ENCODE results near the gene INSIG1. TPM values are rescaled to one million over a fixed set of nuclear protein-coding genes. Genes with fewer than 3 reads are reported as not detected.

Gene INSIG1
- total RNA-seq, 1 experiment from 2014 or later, result 54.7 TPM

DNA sequence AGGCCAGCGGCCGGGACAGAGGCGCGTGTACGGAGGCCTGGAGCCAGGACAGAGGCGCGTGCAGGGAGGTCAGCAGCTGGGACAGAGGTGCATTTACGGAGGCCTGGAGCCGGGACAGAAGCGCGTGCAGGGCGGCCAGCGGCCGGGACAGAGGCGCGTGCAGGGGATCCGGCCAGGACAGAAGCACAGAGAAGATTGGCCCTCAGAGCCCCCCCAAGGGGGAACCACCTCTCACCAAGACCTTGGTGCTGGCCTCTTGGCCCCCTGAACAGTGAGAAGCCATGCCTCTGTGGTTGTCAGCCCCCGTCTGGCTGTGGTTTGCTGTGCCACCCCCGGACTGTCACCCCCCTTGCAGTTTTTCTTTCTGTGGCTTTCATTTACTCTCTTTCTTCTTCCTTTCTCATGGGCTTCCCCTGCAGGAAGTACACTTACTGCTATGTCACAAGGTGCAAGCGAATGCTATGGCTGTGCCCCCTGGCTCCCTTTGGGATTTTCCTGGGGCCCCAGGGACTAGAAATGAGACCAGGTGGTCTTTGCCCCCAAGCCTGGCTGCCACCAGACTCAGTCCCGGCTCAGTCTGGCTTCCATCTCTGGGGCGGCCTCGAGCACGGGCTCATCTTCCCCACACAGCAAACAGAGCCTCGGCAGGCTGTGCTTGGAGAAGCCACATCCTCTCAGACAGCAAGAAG, 41.1 kb downstream of the INSIG1 start:
- no peak overlapping the region for H2AFZ ChIP-seq (ENCODE audit: low read depth, low read length, poor library complexity, severe bottlenecking)
- H4K20me1 ChIP-seq (ENCODE audit: insufficient read depth), result no peaks in the 10 kb centered on the region
- H3K9me3 ChIP-seq (ENCODE audit: control insufficient read depth in 1 of 2, insufficient read depth in 1 of 2, low read depth in 1 of 2, low read length in 2 of 2), result no peaks in the 10 kb centered on the region
- DNase-seq (ENCODE audit: low read depth, low spot score) (no peak), ATAC-seq (no peak)
- no peaks in the 10 kb centered on the region for H3K36me3 ChIP-seq (ENCODE audit: control insufficient read depth in 1 of 2, insufficient read depth in 2 of 2, low read length in 2 of 2)
- ChIA-PET CTCF (no interaction called here), POLR2A (no interaction called here), RAD21 (ENCODE audit: low non-redundant PET in 1 of 2, low total read pairs in 2 of 2, uncharacterized antibody in 2 of 2, unreplicated experiment in 2 of 2) (no interaction called here)
- H3K4me1 ChIP-seq (ENCODE audit: control insufficient read depth in 1 of 2, insufficient read depth in 2 of 2, low read length in 2 of 2), result no peaks in the 10 kb centered on the region
- TF ChIP-seq CBX3 (IDR thresholded peaks at IDR 0.05; ENCODE audit: low read depth) (no peak), ZNF274 (IDR thresholded peaks at IDR 0.05; ENCODE audit: low read depth, low read length) (no peak), ZFX (IDR thresholded peaks at IDR 0.05) (no peak), CEBPB (IDR thresholded peaks at IDR 0.05; ENCODE audit: low read depth) (no peak), EGR1 (IDR thresholded peaks at IDR 0.05; ENCODE audit: low read depth) (no peak), POLR2AphosphoS5 (IDR thresholded peaks at IDR 0.05; ENCODE audit: low read depth, low read length) (no peak), SIN3A (IDR thresholded peaks at IDR 0.05; ENCODE audit: low read depth) (no peak)
- no TSS peak for BruUV-seq (replicated peaks)
- no peaks in the 10 kb centered on the region for H3K79me2 ChIP-seq (ENCODE audit: insufficient read depth, low read length)
- peaks cover 24% of the 10 kb centered on the region; the same call in 1 of the 2 replicates for H3K27me3 ChIP-seq (ENCODE audit: insufficient read depth, low read length)
- H3K9ac ChIP-seq (ENCODE audit: low read length), result no peak overlapping the region
- no peak overlapping the region for H3K4me2 ChIP-seq (ENCODE audit: low read length)
- H3K9me2 ChIP-seq (ENCODE audit: insufficient read depth), result no peaks in the 10 kb centered on the region
- H3K4me3 ChIP-seq (replicated peaks in 1 of 2; ENCODE audit: low read depth in 1 of 2, low read length in 2 of 2), result no peak overlapping the region
- H3K27ac ChIP-seq (ENCODE audit: low read depth, low read length), result no peak overlapping the region
- intact Hi-C loops (cut with micrococcal nuclease), result no loop called here

DNA sequence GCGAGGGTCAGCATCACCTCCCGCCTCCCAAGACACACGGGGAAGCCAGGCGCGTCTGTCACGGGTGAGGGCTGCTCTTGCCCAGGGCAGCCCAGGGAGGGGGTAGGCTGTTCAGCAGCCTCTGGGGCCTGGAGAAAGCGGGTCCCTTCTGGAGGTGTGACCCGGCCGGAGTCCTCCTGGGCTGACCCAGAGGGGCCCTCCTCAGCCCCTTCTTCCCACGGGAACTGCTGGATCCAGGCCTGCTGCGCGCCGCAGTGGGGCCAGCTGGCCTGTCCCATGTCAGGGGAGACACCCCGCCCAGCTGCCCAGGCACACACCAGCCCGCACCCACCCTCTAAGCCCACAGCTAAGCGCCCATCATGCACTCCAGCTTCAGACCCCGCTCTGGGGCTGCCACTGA, 41.8 kb downstream of the INSIG1 start:
- Histone ChIP-seq H3K4me3 (replicated peaks in 1 of 2; ENCODE audit: low read depth in 1 of 2, low read length in 2 of 2) (no peak overlapping the region), H3K79me2 (ENCODE audit: insufficient read depth, low read length) (no peaks in the 10 kb centered on the region), H3K27me3 (ENCODE audit: insufficient read depth, low read length) (peaks cover 24% of the 10 kb centered on the region; the same call in 1 of the 2 replicates), H2AFZ (ENCODE audit: low read depth, low read length, poor library complexity, severe bottlenecking) (no peak overlapping the region), H3K27ac (ENCODE audit: low read depth, low read length) (no peak overlapping the region), H3K9ac (ENCODE audit: low read length) (no peak overlapping the region), H3K4me2 (ENCODE audit: low read length) (no peak overlapping the region), H3K4me1 (ENCODE audit: control insufficient read depth in 1 of 2, insufficient read depth in 2 of 2, low read length in 2 of 2) (peaks cover under 1% of the 10 kb centered on the region in 2 experiments; a peak in 2 of 4 replicates), H4K20me1 (ENCODE audit: insufficient read depth) (no peaks in the 10 kb centered on the region), H3K9me3 (ENCODE audit: control insufficient read depth in 1 of 2, insufficient read depth in 1 of 2, low read depth in 1 of 2, low read length in 2 of 2) (no peaks in the 10 kb centered on the region), H3K36me3 (ENCODE audit: control insufficient read depth in 1 of 2, insufficient read depth in 2 of 2, low read length in 2 of 2) (no peaks in the 10 kb centered on the region), H3K9me2 (ENCODE audit: insufficient read depth) (no peaks in the 10 kb centered on the region)
- BruUV-seq (replicated peaks), result no TSS peak
- TF ChIP-seq SRF (IDR thresholded peaks at IDR 0.05; ENCODE audit: low read depth) (no peak), SP1 (IDR thresholded peaks at IDR 0.05; ENCODE audit: low read depth) (no peak), POLR2AphosphoS5 (IDR thresholded peaks at IDR 0.05; ENCODE audit: low read depth, low read length) (no peak), YY1 (IDR thresholded peaks at IDR 0.05; ENCODE audit: extremely low read depth, insufficient replicate concordance, low read depth, low read length) (no peak), CBX3 (IDR thresholded peaks at IDR 0.05; ENCODE audit: low read depth) (no peak), TCF7L2 (IDR thresholded peaks at IDR 0.05; ENCODE audit: borderline replicate concordance, extremely low read depth, insufficient read depth, insufficient read length) (no peak), EZH2 (IDR thresholded peaks at IDR 0.05) (no peak), ZNF274 (IDR thresholded peaks at IDR 0.05; ENCODE audit: low read depth, low read length) (no peak), SIN3A (IDR thresholded peaks at IDR 0.05; ENCODE audit: low read depth) (no peak), FOSL1 (IDR thresholded peaks at IDR 0.05; ENCODE audit: low read depth) (no peak), CEBPB (IDR thresholded peaks at IDR 0.05; ENCODE audit: low read depth) (no peak), RAD21 (IDR thresholded peaks at IDR 0.05; ENCODE audit: low read depth) (no peak), ZFX (IDR thresholded peaks at IDR 0.05) (no peak), EGR1 (IDR thresholded peaks at IDR 0.05; ENCODE audit: low read depth) (no peak)
- TF ChIP-seq, protein P1, sequence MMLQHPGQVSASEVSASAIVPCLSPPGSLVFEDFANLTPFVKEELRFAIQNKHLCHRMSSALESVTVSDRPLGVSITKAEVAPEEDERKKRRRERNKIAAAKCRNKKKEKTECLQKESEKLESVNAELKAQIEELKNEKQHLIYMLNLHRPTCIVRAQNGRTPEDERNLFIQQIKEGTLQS (IDR thresholded peaks at IDR 0.05), result no peak
- DNase-seq (ENCODE audit: low read depth, low spot score) (no peak), ATAC-seq (no peak)
- intact Hi-C loops (cut with micrococcal nuclease), result no loop called here
- ChIA-PET POLR2A (no interaction called here), RAD21 (ENCODE audit: low non-redundant PET in 1 of 2, low total read pairs in 2 of 2, uncharacterized antibody in 2 of 2, unreplicated experiment in 2 of 2) (no interaction called here), CTCF (no interaction called here)

Data from HCT116 (cell line).